OCI-LY1 (cell line): ENCODE results near the gene COL19A1.
"Not testable (repeated sequence)": the region's sequence is repeated elsewhere in the genome, so short reads cannot be mapped to it uniquely, and the experiment has no call there.

Experiments
- H2AFZ ChIP-seq: fragments of 200-600 bp; sonication (generic), shearing (Covaris generic); 2 replicates; pipeline ENCODE4 v1.6.0; 2014; ENCODE audit warnings: antibody characterized with exemption, mild to moderate bottlenecking, low read length
- H3F3A ChIP-seq: fragments of 200-600 bp; sonication (generic), shearing (Covaris generic); 2 replicates; pipeline ENCODE4 v1.6.0; 2014; ENCODE audit warnings: mild to moderate bottlenecking, antibody characterized with exemption, low read length, moderate library complexity; ENCODE audit not compliant: insufficient read depth
- H3K27ac ChIP-seq: fragments of 200-600 bp; sonication (generic); 2 replicates; pipeline ENCODE4 v1.5.1; 2014; ENCODE audit warnings: low read length, mixed run types, mild to moderate bottlenecking, low read depth; ENCODE audit not compliant: poor library complexity, severe bottlenecking
- H3K27me3 ChIP-seq: fragments of 200-600 bp; sonication (generic); 2 replicates; pipeline ENCODE4 v1.6.0; 2014; ENCODE audit warnings: antibody characterized with exemption, mild to moderate bottlenecking, low read length, moderate library complexity; ENCODE audit not compliant: insufficient read depth
- H3K36me3 ChIP-seq: fragments of 200-600 bp; sonication (generic); 2 replicates; pipeline ENCODE4 v1.6.1; 2014; ENCODE audit warnings: mild to moderate bottlenecking, antibody characterized with exemption, low read length, moderate library complexity, mixed read lengths; ENCODE audit not compliant: insufficient read depth
- H3K4me1 ChIP-seq: fragments of 200-600 bp; sonication (generic); 2 replicates; pipeline ENCODE4 v1.5.1; 2014; ENCODE audit warnings: mild to moderate bottlenecking, low read length, moderate library complexity; ENCODE audit not compliant: insufficient read depth, severe bottlenecking
- H3K4me2 ChIP-seq: fragments of 200-600 bp; sonication (generic), shearing (Covaris generic); 2 replicates; pipeline ENCODE4 v1.6.1; 2014; ENCODE audit warnings: low read length
- H3K4me3 ChIP-seq: fragments of 200-600 bp; sonication (generic); 2 replicates; pipeline ENCODE4 v1.5.1; 2014; ENCODE audit warnings: low read length, low read depth, mild to moderate bottlenecking, mixed read lengths; ENCODE audit not compliant: poor library complexity, severe bottlenecking
- H3K79me2 ChIP-seq: fragments of 200-600 bp; shearing (Covaris generic); 2 replicates; pipeline ENCODE4 v1.6.1; 2016; ENCODE audit warnings: mixed run types, low read length, mixed read lengths; ENCODE audit not compliant: insufficient read depth
- H3K9ac ChIP-seq: fragments of 200-600 bp; sonication (generic), shearing (Covaris generic); 2 replicates; pipeline ENCODE4 v1.6.1; 2014; ENCODE audit warnings: mild to moderate bottlenecking, low read length, mixed read lengths
- H3K9me2 ChIP-seq: fragments of 200-600 bp; sonication (generic), shearing (Covaris generic); 2 replicates; pipeline ENCODE4 v1.6.1; 2014; ENCODE audit warnings: low read depth, mild to moderate bottlenecking, low read length, mixed read lengths
- H3K9me3 ChIP-seq: fragments of 200-600 bp; shearing (Covaris generic); 2 replicates; pipeline ENCODE4 v1.6.1; 2014; ENCODE audit warnings: low read length, mixed read lengths
- H4K20me1 ChIP-seq: fragments of 200-600 bp; sonication (generic), shearing (Covaris generic); 2 replicates; pipeline ENCODE4 v1.6.0; 2016; ENCODE audit warnings: mild to moderate bottlenecking, low read length; ENCODE audit not compliant: insufficient read depth
- CTCF ChIP-seq: fragments of 200-600 bp; sonication (generic), shearing (Covaris generic); IDR thresholded peaks from 2 replicates; pipeline ENCODE4 v1.5.1; 2017; ENCODE audit warnings: mild to moderate bottlenecking, antibody characterized with exemption, low read length, moderate library complexity, mixed read lengths
- EZH2 ChIP-seq: fragments of 200-600 bp; sonication (generic), shearing (Covaris generic); IDR thresholded peaks from 2 replicates; pipeline ENCODE4 v1.8.0; 2017; ENCODE audit warnings: borderline replicate concordance, mixed run types, mild to moderate bottlenecking, antibody characterized with exemption, low read length, moderate library complexity, mixed read lengths

The COL19A1 gene

GRCh38 chr6:69893266-69893665 is 26.9 kb downstream of the COL19A1 start:
- H3K4me2 ChIP-seq, H3F3A ChIP-seq, H3K27me3 ChIP-seq, H3K9me2 ChIP-seq, H4K20me1 ChIP-seq, H3K4me3 ChIP-seq, H3K36me3 ChIP-seq, H3K27ac ChIP-seq, H3K9ac ChIP-seq, H3K4me1 ChIP-seq, H3K79me2 ChIP-seq, H3K9me3 ChIP-seq, H2AFZ ChIP-seq: not testable (repeated sequence)

- no peak overlapping the region for H3K4me3 ChIP-seq
- H3F3A ChIP-seq, result 0 out of 2 replicates have a peak, but pooled peaks cover 2% of the 10 kb centered on the region
- H2AFZ ChIP-seq, result no peak overlapping the region
- H4K20me1 ChIP-seq, result no peaks in the 10 kb centered on the region
- no peak for TF ChIP-seq EZH2
- TF ChIP-seq CTCF, result no peak
- no peaks in the 10 kb centered on the region for H3K79me2 ChIP-seq
- no peaks in the 10 kb centered on the region for H3K9me2 ChIP-seq
- H3K9ac ChIP-seq, result no peak overlapping the region
- H3K9me3 ChIP-seq, result no peaks in the 10 kb centered on the region
- H3K27me3 ChIP-seq, result no peaks in the 10 kb centered on the region
- no peak overlapping the region for H3K4me2 ChIP-seq
- no peaks in the 10 kb centered on the region for H3K4me1 ChIP-seq
- H3K36me3 ChIP-seq, result no peaks in the 10 kb centered on the region
- H3K27ac ChIP-seq, result no peak overlapping the region
These were observed 28.4 kb downstream of the COL19A1 start for GRCh38 chr6:69894578-69895347.

GRCh38 chr6:69895396-69895795 is 29.0 kb downstream of the COL19A1 start:
- H4K20me1 ChIP-seq, result no peaks in the 10 kb centered on the region
- no peaks in the 10 kb centered on the region for H3K79me2 ChIP-seq
- no peak overlapping the region for H3K9ac ChIP-seq
- H3K9me3 ChIP-seq, result no peaks in the 10 kb centered on the region
- no peaks in the 10 kb centered on the region for H3K36me3 ChIP-seq
- no peak overlapping the region for H3K27ac ChIP-seq
- no peaks in the 10 kb centered on the region for H3K4me1 ChIP-seq
- H3K9me2 ChIP-seq, result no peaks in the 10 kb centered on the region
- no peak overlapping the region for H3K4me2 ChIP-seq
- H3K4me3 ChIP-seq, result no peak overlapping the region
- H2AFZ ChIP-seq, result no peak overlapping the region
- no peak for TF ChIP-seq EZH2
- TF ChIP-seq CTCF, result no peak
- H3K27me3 ChIP-seq, result no peaks in the 10 kb centered on the region
- 0 out of 2 replicates have a peak, but pooled peaks cover 2% of the 10 kb centered on the region for H3F3A ChIP-seq

- Histone ChIP-seq H4K20me1 (no peaks in the 10 kb centered on the region), H3K4me3 (no peak overlapping the region), H3K36me3 (no peaks in the 10 kb centered on the region), H3K79me2 (no peaks in the 10 kb centered on the region), H3K9me2 (no peaks in the 10 kb centered on the region), H2AFZ (no peak overlapping the region), H3K4me1 (no peaks in the 10 kb centered on the region), H3K9ac (no peak overlapping the region), H3K4me2 (no peak overlapping the region), H3K9me3 (no peaks in the 10 kb centered on the region), H3K27ac (no peak overlapping the region), H3K27me3 (no peaks in the 10 kb centered on the region), H3F3A (0 out of 2 replicates have a peak, but pooled peaks cover 2% of the 10 kb centered on the region)
- TF ChIP-seq CTCF, result no peak
- TF ChIP-seq EZH2, result no peak
These were observed 34.5 kb downstream of the COL19A1 start for GRCh38 chr6:69900869-69901268.
